ENCODE results near the gene STAP2. TPM values are rescaled to one million over a fixed set of nuclear protein-coding genes. Genes with fewer than 3 reads are reported as not detected.

Gene STAP2
- total and polyA plus RNA-seq, 9 of the 15 experiments (the other 6 are each of a cell fraction or from before 2014, with no cell fraction given): 1.2 to 9.8 (median 4.5) TPM

DNA sequence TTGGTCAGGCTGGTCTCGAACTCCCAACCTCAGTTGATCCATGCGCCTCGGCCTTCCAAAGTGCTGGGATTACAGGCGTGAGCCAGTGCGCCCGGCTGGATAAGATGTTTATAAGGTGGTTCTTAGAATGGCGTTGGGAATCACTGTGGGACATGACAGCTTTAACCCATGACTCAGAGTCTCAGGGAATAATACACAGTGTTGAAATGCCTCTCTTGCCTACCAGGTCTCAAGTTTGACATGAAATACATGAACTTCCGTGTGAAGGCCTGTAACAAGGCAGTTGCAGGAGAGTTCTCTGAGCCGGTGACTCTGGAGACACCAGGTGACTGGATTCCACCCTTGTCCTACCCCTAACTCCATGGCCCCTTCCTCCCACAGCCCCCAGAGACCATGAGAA, 21.7 kb downstream of the STAP2 start:
- POLR2A ChIA-PET: interaction anchor here (1.0 kb wide), 1 partner anchor 26 kb away, joined by 3 read pairs; no protein-coding TSS in a partner anchor
- 46% methylated on average over 9 of the region's 9 CpGs for whole genome bisulfite sequencing (ENCODE audit: insufficient coverage, low coverage, missing lambda C conversion rate)
- no peak for ATAC-seq
- H3K9me1 ChIP-seq (ENCODE audit: control insufficient read depth, insufficient read depth, low read length): no peaks in the 10 kb centered on the region
- no peak overlapping the region for H3K27ac ChIP-seq (ENCODE audit: extremely low read depth, low read depth, low read length)
- H3K4me2 ChIP-seq (ENCODE audit: insufficient read depth, low read length): no peak overlapping the region
- in situ Hi-C loops (cut with MboI): no loop called here
- no peaks in the 10 kb centered on the region for H4K20me1 ChIP-seq (replicated peaks; ENCODE audit: control insufficient read depth, insufficient read depth, low read length)
- no peaks in the 10 kb centered on the region for H3K27me3 ChIP-seq (ENCODE audit: control insufficient read depth in 2 of 2, insufficient read depth in 2 of 2, low read length in 2 of 2)
- intact Hi-C loops (cut with micrococcal nuclease): no loop called here
- 0 out of 2 replicates have a peak overlapping the region, but pooled peaks have one; percentile 21 for H2AFZ ChIP-seq (ENCODE audit: low read depth, low read length)
- H3K4me1 ChIP-seq (replicated peaks in 1 of 2; ENCODE audit: control insufficient read depth in 2 of 2, insufficient read depth in 2 of 2, low read length in 2 of 2): peaks cover 0 to 9% of the 10 kb centered on the region in 2 experiments; a peak in 3 of 5 replicates
- H3K9ac ChIP-seq (ENCODE audit: insufficient read depth in 1 of 2, low read depth in 2 of 2, low read length in 2 of 2): peak overlapping the region in 1 of 2 experiments; percentile 18; a peak in 1 of 4 replicates
- TF ChIP-seq PPARD (CRISPR knock-in tag; IDR thresholded peaks at IDR 0.05) (no peak), STAT5A (IDR thresholded peaks at IDR 0.05; ENCODE audit: borderline replicate concordance, low read length) (no peak), FOXA1 (IDR thresholded peaks at IDR 0.05; ENCODE audit: borderline replicate concordance) (no peak), ZNF134 (CRISPR knock-in tag; conservative IDR thresholded peaks at IDR 0.05) (no peak), ZNF75A (CRISPR knock-in tag; IDR thresholded peaks at IDR 0.05) (no peak), THRAP3 (IDR thresholded peaks at IDR 0.05; ENCODE audit: borderline replicate concordance) (no peak), ZNF253 (CRISPR knock-in tag; conservative IDR thresholded peaks at IDR 0.05) (no peak), NR2C1 (IDR thresholded peaks at IDR 0.05) (no peak), NR2C1 (tag; IDR thresholded peaks at IDR 0.05) (no peak), IRF9 (tag; IDR thresholded peaks at IDR 0.05) (no peak), FOXK1 (CRISPR knock-in tag; IDR thresholded peaks at IDR 0.05; ENCODE audit: borderline replicate concordance) (no peak), ZNF282 (CRISPR knock-in tag; IDR thresholded peaks at IDR 0.05) (no peak), KDM5B (IDR thresholded peaks at IDR 0.05; ENCODE audit: insufficient replicate concordance, low read depth, low read length) (no peak)
- TF ChIP-seq, protein P1, sequence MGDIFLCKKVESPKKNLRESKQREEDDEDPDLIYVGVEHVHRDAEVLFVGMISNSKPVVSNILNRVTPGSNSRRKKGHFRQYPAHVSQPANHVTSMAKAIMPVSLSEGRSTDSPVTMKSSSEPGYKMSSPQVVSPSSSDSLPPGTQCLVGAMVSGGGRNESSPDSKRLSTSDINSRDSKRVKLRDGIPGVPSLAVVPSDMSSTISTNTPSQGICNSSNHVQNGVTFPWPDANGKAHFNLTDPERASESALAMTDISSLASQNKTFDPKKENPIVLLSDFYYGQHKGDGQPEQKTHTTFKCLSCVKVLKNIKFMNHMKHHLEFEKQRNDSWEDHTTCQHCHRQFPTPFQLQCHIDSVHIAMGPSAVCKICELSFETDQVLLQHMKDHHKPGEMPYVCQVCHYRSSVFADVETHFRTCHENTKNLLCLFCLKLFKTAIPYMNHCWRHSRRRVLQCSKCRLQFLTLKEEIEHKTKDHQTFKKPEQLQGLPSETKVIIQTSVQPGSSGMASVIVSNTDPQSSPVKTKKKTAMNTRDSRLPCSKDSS (IDR thresholded peaks at IDR 0.05; ENCODE audit: low read depth, partially characterized antibody): no peak
- TF ChIP-seq, protein P2, sequence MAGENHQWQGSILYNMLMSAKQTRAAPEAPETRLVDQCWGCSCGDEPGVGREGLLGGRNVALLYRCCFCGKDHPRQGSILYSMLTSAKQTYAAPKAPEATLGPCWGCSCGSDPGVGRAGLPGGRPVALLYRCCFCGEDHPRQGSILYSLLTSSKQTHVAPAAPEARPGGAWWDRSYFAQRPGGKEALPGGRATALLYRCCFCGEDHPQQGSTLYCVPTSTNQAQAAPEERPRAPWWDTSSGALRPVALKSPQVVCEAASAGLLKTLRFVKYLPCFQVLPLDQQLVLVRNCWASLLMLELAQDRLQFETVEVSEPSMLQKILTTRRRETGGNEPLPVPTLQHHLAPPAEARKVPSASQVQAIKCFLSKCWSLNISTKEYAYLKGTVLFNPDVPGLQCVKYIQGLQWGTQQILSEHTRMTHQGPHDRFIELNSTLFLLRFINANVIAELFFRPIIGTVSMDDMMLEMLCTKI (IDR thresholded peaks at IDR 0.05; ENCODE audit: partially characterized antibody): no peak
- no peaks in the 10 kb centered on the region for H3K79me2 ChIP-seq (ENCODE audit: control insufficient read depth, insufficient read depth, low read length)
- FAIRE-seq: no peak
- DNase-seq (ENCODE audit: extremely low read depth in 1 of 4, low spot score in 3 of 4): no peak
- CTCF ChIA-PET (ENCODE audit: low intra/inter-chr PET ratio): no interaction called here
- no peak overlapping the region for H3K4me3 ChIP-seq
- no peaks in the 10 kb centered on the region for H3K36me3 ChIP-seq (ENCODE audit: control insufficient read depth, insufficient read depth, low read length)
- peaks cover 4% of the 10 kb centered on the region; the same call in 1 of the 2 replicates for H3K9me3 ChIP-seq (replicated peaks; ENCODE audit: control insufficient read depth, insufficient read depth, low read depth, low read length)
- no TSS peak for BruUV-seq (replicated peaks)
